Natural killer cell (primary cell): ENCODE results near the gene RCOR2. TPM values are rescaled to one million over a fixed set of nuclear protein-coding genes. Genes with fewer than 3 reads are reported as not detected.

Experiments used
- ATAC-seq, 3 donors: fragments of 150-1000 bp in 2 of 3; fragments of 200-7000 bp in 1 of 3; cut with Tn5 transposase; 1 replicate in 1 of 3; 2 replicates in 2 of 3; pipeline ENCODE4 v1.10.0; 2021; ENCODE audit warnings: mild to moderate bottlenecking in 2 of 3, moderate library complexity in 2 of 3
- DNase-seq, 2 donors: peaks; one replicate each; pipeline versions ENCODE4 v3.0.0 to v3.0.0-alpha.2; 2013 to 2021; ENCODE audit warnings: mixed read lengths in 1 of 2
- H3K27ac ChIP-seq: one replicate; pipeline ENCODE4 v1.5.1; 2013; ENCODE audit warnings: mild to moderate bottlenecking, low read length
- H3K27me3 ChIP-seq: one replicate; pipeline ENCODE4 v1.6.1; 2013; ENCODE audit warnings: low read length; ENCODE audit not compliant: control insufficient read depth, insufficient read depth
- H3K36me3 ChIP-seq: one replicate; pipeline ENCODE4 v1.6.1; 2013; ENCODE audit warnings: low read length; ENCODE audit not compliant: control insufficient read depth, insufficient read depth
- H3K4me1 ChIP-seq: one replicate; pipeline ENCODE4 v1.6.1; 2013; ENCODE audit warnings: low read length; ENCODE audit not compliant: control insufficient read depth, insufficient read depth
- H3K4me3 ChIP-seq: one replicate; pipeline ENCODE4 v1.5.1; 2013; ENCODE audit warnings: low read length
- H3K9me3 ChIP-seq: one replicate; pipeline ENCODE4 v1.6.1; 2013; ENCODE audit warnings: low read length; ENCODE audit not compliant: control insufficient read depth, insufficient read depth
- H3K27ac Mint-ChIP-seq, 2 donors: one replicate each; pipeline ENCODE4 v1.8.0; 2022; ENCODE audit warnings: mild to moderate bottlenecking in 2 of 2, mixed read lengths in 2 of 2, moderate library complexity in 1 of 2
- H3K27me3 Mint-ChIP-seq, 2 donors: one replicate each; pipeline ENCODE4 v1.8.0; 2022; ENCODE audit warnings: low read depth in 2 of 2, mixed read lengths in 2 of 2
- H3K36me3 Mint-ChIP-seq: one replicate; pipeline ENCODE4 v1.8.0; 2022; ENCODE audit warnings: mixed read lengths
- H3K4me1 Mint-ChIP-seq, 2 donors: one replicate each; pipeline ENCODE4 v1.8.0; 2022; ENCODE audit warnings: mixed read lengths in 2 of 2
- H3K4me3 Mint-ChIP-seq: one replicate; pipeline ENCODE4 v1.8.0; 2022; ENCODE audit warnings: mild to moderate bottlenecking, moderate library complexity, mixed read lengths
- H3K9me3 Mint-ChIP-seq, 2 donors: one replicate each; pipeline ENCODE4 v1.8.0; 2022; ENCODE audit warnings: mixed read lengths in 2 of 2
- WGBS: methylation state at CpG from one replicate; pipeline ENCODE4 v1.1.7; 2013; ENCODE audit warnings: missing lambda C conversion rate; ENCODE audit not compliant: insufficient coverage; 5-methylcytosine and 5-hydroxymethylcytosine counted together
- intact Hi-C: fragments of 100-400 bp; cut with micrococcal nuclease; formaldehyde crosslinking; loops from one replicate; pipeline ENCODE4 v1.14.2; 2022
- total RNA-seq, 4 donors: library from RNA; stranded (reverse); fragments of 120-200 nt in 1 of 4; gene quantifications; one replicate each; pipeline versions ENCODE4 v1.2.3 to v1.2.4, GENCODE V29; 2013 to 2022
- TF ChIP-seq, protein P1 (sequence below): fragments of 200-600 bp; IDR thresholded peaks from one replicate; pipeline ENCODE4 v1.8.0; 2022; ENCODE audit warnings: antibody characterized with exemption

The RCOR2 gene
- total RNA-seq, 3 donors from 2014 or later (not counting 1 experiment from before 2014, with no cell fraction given), result not detected

DNA sequence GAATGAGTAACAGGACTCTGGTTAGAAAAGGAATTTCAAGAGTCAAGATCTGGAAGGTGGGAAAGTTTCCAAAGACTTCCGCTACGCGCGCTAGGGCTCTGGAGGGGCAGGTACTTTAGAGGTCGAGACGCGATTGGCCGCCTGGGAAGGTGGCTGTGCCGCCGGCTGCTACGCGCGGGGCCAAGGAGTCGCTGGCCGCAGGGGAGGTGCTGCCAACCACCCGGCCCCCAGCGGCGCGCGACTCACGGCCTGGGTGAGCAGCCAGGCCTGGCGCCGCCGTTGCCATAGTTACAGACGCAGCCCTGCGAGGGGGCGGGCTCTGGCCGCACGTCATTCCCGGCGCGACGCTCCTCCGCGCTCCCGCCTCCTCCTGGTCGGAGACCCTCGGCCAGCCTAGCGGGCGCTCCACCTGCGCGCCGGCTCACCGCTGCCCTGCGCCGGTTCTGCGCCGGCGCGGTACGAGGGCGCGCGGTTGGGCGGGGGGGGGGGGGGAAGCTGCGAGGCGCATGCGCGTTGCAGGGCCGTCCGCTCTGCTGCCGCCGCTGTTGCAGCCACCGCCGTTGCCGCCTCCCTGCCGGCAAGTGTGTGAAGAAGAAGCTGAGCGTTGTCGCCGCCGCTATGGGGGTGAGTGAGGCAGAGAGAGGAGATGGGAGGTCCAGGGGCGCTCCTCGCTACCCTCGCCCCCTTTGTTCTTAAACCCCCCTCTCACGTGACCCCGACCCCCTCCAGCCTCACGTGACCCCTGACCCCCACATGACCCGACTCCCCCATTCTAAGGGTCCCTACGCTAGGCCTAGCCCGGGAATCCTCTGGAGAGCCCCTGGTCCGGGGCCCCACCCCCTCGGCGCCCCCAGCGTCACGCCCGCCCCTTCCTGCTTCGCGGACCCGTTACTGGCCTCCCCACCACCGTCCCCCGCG is 21.8 kb upstream of the RCOR2 start, which contains the start of gene NAA40:
NAA40 (plus strand) TSS at position 524 of the 918 bp plus-strand sequence; CDS start at position 619, 95 bp downstream.
- Histone ChIP-seq H3K27ac (peak within 1 kb of the TSS; percentile 70), H3K36me3 (no peaks in the 10 kb centered on the region), H3K4me3 (peak within 1 kb of the TSS; percentile 66), H3K4me1 (peaks cover 19% of the 10 kb centered on the region), H3K27me3 (no peaks in the 10 kb centered on the region), H3K9me3 (no peaks in the 10 kb centered on the region)
- H3K27ac Mint-ChIP-seq, result peak within 1 kb of the TSS; percentile 83 to 91
- TF ChIP-seq, protein P1, sequence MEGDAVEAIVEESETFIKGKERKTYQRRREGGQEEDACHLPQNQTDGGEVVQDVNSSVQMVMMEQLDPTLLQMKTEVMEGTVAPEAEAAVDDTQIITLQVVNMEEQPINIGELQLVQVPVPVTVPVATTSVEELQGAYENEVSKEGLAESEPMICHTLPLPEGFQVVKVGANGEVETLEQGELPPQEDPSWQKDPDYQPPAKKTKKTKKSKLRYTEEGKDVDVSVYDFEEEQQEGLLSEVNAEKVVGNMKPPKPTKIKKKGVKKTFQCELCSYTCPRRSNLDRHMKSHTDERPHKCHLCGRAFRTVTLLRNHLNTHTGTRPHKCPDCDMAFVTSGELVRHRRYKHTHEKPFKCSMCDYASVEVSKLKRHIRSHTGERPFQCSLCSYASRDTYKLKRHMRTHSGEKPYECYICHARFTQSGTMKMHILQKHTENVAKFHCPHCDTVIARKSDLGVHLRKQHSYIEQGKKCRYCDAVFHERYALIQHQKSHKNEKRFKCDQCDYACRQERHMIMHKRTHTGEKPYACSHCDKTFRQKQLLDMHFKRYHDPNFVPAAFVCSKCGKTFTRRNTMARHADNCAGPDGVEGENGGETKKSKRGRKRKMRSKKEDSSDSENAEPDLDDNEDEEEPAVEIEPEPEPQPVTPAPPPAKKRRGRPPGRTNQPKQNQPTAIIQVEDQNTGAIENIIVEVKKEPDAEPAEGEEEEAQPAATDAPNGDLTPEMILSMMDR, result no peak
- intact Hi-C loops, result loop anchor here (2.0 to 5.0 kb wide), 3 partner anchors 50 to 100 kb away; partner anchors contain the start of gene MARK2
- peak; percentile 91 to 97 for DNase-seq
- ATAC-seq, result peak; percentile 89 to 94 (median 91)
- peak within 1 kb of the TSS; percentile 89 for H3K4me3 Mint-ChIP-seq
- no peaks in the 10 kb centered on the region for H3K9me3 Mint-ChIP-seq
- under 1% methylated on average over 86 of the region's 92 CpGs for WGBS
- no peaks in the 10 kb centered on the region for H3K27me3 Mint-ChIP-seq
- H3K4me1 Mint-ChIP-seq, result peaks cover 30 to 31% of the 10 kb centered on the region in 2 donors
- no peaks in the 10 kb centered on the region for H3K36me3 Mint-ChIP-seq

DNA sequence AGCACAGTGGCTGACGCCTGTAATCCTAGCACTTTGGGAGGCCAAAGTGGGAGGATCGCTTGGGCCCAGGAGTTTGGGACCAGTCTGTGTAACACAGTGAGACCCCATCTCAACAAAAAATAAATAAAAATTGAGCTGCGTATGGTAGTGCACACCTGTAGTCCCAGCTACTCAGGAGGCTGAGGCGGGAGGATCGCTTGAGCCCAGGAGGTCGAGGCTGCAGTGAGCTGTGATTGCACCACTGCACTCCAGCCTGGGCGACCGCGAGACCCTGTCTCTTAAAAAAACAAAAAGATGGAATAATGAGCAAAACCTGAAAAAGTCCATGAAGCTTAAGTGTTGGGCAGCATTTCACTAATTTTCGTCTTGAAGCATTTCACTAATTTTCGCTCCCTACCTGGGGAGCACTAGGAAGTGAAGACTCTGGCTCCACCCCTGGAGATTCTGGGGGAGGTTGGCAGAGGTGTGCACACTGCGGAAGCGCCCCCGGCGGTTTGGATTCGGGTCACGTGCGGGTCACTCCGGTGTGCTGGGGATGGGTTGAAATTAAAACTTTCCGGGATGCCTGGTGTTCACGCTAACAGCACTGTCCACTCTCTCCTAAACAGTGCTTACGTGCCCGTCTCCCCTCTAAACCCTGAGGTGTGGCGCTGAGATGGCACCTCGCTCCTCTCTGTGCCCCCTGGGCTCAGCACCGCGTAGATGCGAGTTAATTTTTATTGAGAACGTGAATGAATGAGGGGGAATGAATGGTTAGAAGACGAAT is 20.9 kb upstream of the RCOR2 start:
- ATAC-seq, result peak; percentile 1 to 2 (median 2)
- no peaks in the 10 kb centered on the region for H3K27me3 Mint-ChIP-seq
- Histone ChIP-seq H3K4me3 (peak overlapping the region; percentile 66), H3K9me3 (no peaks in the 10 kb centered on the region), H3K27me3 (no peaks in the 10 kb centered on the region), H3K4me1 (peaks cover 19% of the 10 kb centered on the region), H3K27ac (peak overlapping the region; percentile 70), H3K36me3 (no peaks in the 10 kb centered on the region)
- H3K4me3 Mint-ChIP-seq, result peak overlapping the region; percentile 89
- H3K4me1 Mint-ChIP-seq, result peaks cover 30 to 31% of the 10 kb centered on the region in 2 donors
- WGBS, result 24% methylated on average over 30 of the region's 30 CpGs
- peak in 1 of 2 donors; percentile 53 for DNase-seq
- peak overlapping the region; percentile 83 to 91 for H3K27ac Mint-ChIP-seq
- H3K36me3 Mint-ChIP-seq, result no peaks in the 10 kb centered on the region
- H3K9me3 Mint-ChIP-seq, result no peaks in the 10 kb centered on the region
- intact Hi-C loops, result loop anchor here (2.0 to 5.0 kb wide), 3 partner anchors 49 to 99 kb away; partner anchors contain the start of gene MARK2
- TF ChIP-seq, protein P1, result no peak

DNA sequence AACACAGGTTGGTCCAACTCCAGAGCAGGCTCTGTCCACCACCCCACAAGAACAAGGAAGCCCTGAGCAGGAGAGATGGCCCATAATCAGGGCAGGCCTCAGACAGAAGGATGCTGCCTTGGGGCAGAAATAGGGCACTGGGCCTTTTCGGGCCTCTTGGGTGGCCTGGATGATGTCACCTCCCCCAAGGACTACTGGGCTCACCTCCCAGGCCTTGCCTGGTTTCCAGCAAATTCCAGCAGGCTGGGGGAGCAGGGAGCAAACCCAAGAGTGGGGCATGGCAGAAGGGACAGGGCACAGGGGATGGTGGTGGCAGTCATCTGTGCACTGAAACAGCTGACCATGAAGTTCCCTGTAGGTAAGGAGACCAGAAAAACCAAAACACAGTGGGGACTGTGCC is 16.5 kb upstream of the RCOR2 start:
- Mint-ChIP-seq H3K9me3 (no peaks in the 10 kb centered on the region), H3K27me3 (peaks cover 0 to 3% of the 10 kb centered on the region in 2 donors), H3K27ac (no peak overlapping the region), H3K4me1 (peaks cover 10% of the 10 kb centered on the region in 2 donors), H3K4me3 (no peak overlapping the region), H3K36me3 (no peaks in the 10 kb centered on the region)
- DNase-seq, result no peak
- Histone ChIP-seq H3K27me3 (no peaks in the 10 kb centered on the region), H3K9me3 (no peaks in the 10 kb centered on the region), H3K36me3 (no peaks in the 10 kb centered on the region), H3K27ac (no peak overlapping the region), H3K4me3 (no peak overlapping the region), H3K4me1 (peaks cover 7% of the 10 kb centered on the region)
- 88% methylated on average over 1 of the region's 1 CpG for WGBS
- intact Hi-C loops, result no loop called here
- ATAC-seq, result no peak
- TF ChIP-seq, protein P1, result no peak
